ENCODE results near the gene MBTD1. TPM values are rescaled to one million over a fixed set of nuclear protein-coding genes. Genes with fewer than 3 reads are reported as not detected.

Gene MBTD1
- total RNA-seq, 4 donors from 2014 or later: 15.3 to 91.7 (median 25.8) TPM

- H3K4me3 ChIP-seq: no peak overlapping the region
- WGBS: 88% methylated on average over 1 of the region's 1 CpG
- H3K36me3 ChIP-seq: no peaks in the 10 kb centered on the region
- H3K4me1 ChIP-seq: no peaks in the 10 kb centered on the region
- no peak for DNase-seq (ENCODE audit: low spot score in 2 of 2)
- H3K27me3 ChIP-seq: no peaks in the 10 kb centered on the region
- H3K27ac ChIP-seq: no peak overlapping the region
- no peaks in the 10 kb centered on the region for H3K9me3 ChIP-seq
- TF ChIP-seq CTCF (IDR thresholded peaks at IDR 0.05) (no peak), EP300 (IDR thresholded peaks at IDR 0.05) (no peak), POLR2AphosphoS5 (IDR thresholded peaks at IDR 0.05) (no peak), POLR2A (IDR thresholded peaks at IDR 0.05) (no peak)
These were observed 14.3 kb downstream of the MBTD1 start for GRCh38 chr17:51245535-51245934.

- no peaks in the 10 kb centered on the region for H3K4me1 ChIP-seq
- no peaks in the 10 kb centered on the region for H3K27me3 ChIP-seq
- no peak overlapping the region for H3K4me3 ChIP-seq
- H3K36me3 ChIP-seq: no peaks in the 10 kb centered on the region
- no peak for TF ChIP-seq POLR2AphosphoS5 (IDR thresholded peaks at IDR 0.05)
- TF ChIP-seq CTCF (IDR thresholded peaks at IDR 0.05): no peak
- no peak for TF ChIP-seq POLR2A (IDR thresholded peaks at IDR 0.05)
- no peak for TF ChIP-seq EP300 (IDR thresholded peaks at IDR 0.05)
- no peaks in the 10 kb centered on the region for H3K9me3 ChIP-seq
- no peak for DNase-seq (ENCODE audit: low spot score in 2 of 2)
- 77% methylated on average over 4 of the region's 4 CpGs for WGBS
- H3K27ac ChIP-seq: no peak overlapping the region
These were observed 15.8 kb downstream of the MBTD1 start for GRCh38 chr17:51244041-51244440.

- Histone ChIP-seq H3K4me3 (no peak overlapping the region), H3K4me1 (no peaks in the 10 kb centered on the region), H3K36me3 (no peaks in the 10 kb centered on the region), H3K27me3 (no peaks in the 10 kb centered on the region), H3K9me3 (no peaks in the 10 kb centered on the region), H3K27ac (no peak overlapping the region)
- no peak for DNase-seq (ENCODE audit: low spot score in 2 of 2)
- TF ChIP-seq POLR2A (IDR thresholded peaks at IDR 0.05) (no peak), EP300 (IDR thresholded peaks at IDR 0.05) (no peak), POLR2AphosphoS5 (IDR thresholded peaks at IDR 0.05) (no peak), CTCF (IDR thresholded peaks at IDR 0.05) (no peak)
- WGBS: 86% methylated on average over 2 of the region's 2 CpGs
These were observed 19.6 kb downstream of the MBTD1 start for GRCh38 chr17:51240275-51240674.

- Histone ChIP-seq H3K27me3 (no peaks in the 10 kb centered on the region), H3K4me3 (no peak overlapping the region), H3K27ac (no peak overlapping the region), H3K36me3 (no peaks in the 10 kb centered on the region), H3K9me3 (no peaks in the 10 kb centered on the region), H3K4me1 (no peaks in the 10 kb centered on the region)
- TF ChIP-seq POLR2AphosphoS5 (IDR thresholded peaks at IDR 0.05): no peak
- no peak for TF ChIP-seq POLR2A (IDR thresholded peaks at IDR 0.05)
- no peak for TF ChIP-seq EP300 (IDR thresholded peaks at IDR 0.05)
- TF ChIP-seq CTCF (IDR thresholded peaks at IDR 0.05): no peak
- no peak for DNase-seq (ENCODE audit: low spot score in 2 of 2)
- WGBS: 72% methylated on average over 6 of the region's 6 CpGs
These were observed 21.5 kb downstream of the MBTD1 start for GRCh38 chr17:51238255-51238887.

GRCh38 chr17:51234162-51234561 lies 25.7 kb downstream of the MBTD1 start:
- Histone ChIP-seq H3K9me3 (no peaks in the 10 kb centered on the region), H3K36me3 (no peaks in the 10 kb centered on the region), H3K27ac (no peak overlapping the region), H3K4me1 (no peaks in the 10 kb centered on the region), H3K4me3 (no peak overlapping the region), H3K27me3 (no peaks in the 10 kb centered on the region)
- DNase-seq (ENCODE audit: low spot score in 2 of 2): no peak
- WGBS: 83% methylated on average over 6 of the region's 6 CpGs
- no peak for TF ChIP-seq POLR2A (IDR thresholded peaks at IDR 0.05)
- TF ChIP-seq EP300 (IDR thresholded peaks at IDR 0.05): no peak
- no peak for TF ChIP-seq POLR2AphosphoS5 (IDR thresholded peaks at IDR 0.05)
- TF ChIP-seq CTCF (IDR thresholded peaks at IDR 0.05): no peak

Measured in suprapubic skin (tissue), 4 donors.